ENCODE measurements around the gene ASB6.

ASB6 gene

GRCh38 chr9:129614932-129615331 lies 27.0 kb downstream of the ASB6 start:
- H3K36me3 ChIP-seq (ENCODE audit: low read depth), result no peaks in the 10 kb centered on the region
- no peak for DNase-seq (ENCODE audit: low spot score)
- no peaks in the 10 kb centered on the region for H3K9me3 ChIP-seq (ENCODE audit: severe bottlenecking)
- H3K27ac ChIP-seq (ENCODE audit: poor library complexity, severe bottlenecking), result no peak overlapping the region
- no peak for TF ChIP-seq CTCF (IDR thresholded peaks at IDR 0.05; ENCODE audit: poor library complexity, severe bottlenecking)
- H3K4me3 ChIP-seq (ENCODE audit: severe bottlenecking), result no peak overlapping the region
- H3K27me3 ChIP-seq (ENCODE audit: insufficient read depth, poor library complexity, severe bottlenecking), result no peaks in the 10 kb centered on the region
- ATAC-seq (ENCODE audit: low read depth), result no peak
- H3K4me1 ChIP-seq (ENCODE audit: insufficient read depth, poor library complexity, severe bottlenecking), result no peaks in the 10 kb centered on the region

GRCh38 chr9:129613520-129614175 lies 28.3 kb downstream of the ASB6 start:
- no peak for TF ChIP-seq CTCF (IDR thresholded peaks at IDR 0.05; ENCODE audit: poor library complexity, severe bottlenecking)
- H3K36me3 ChIP-seq (ENCODE audit: low read depth), result no peaks in the 10 kb centered on the region
- no peaks in the 10 kb centered on the region for H3K27me3 ChIP-seq (ENCODE audit: insufficient read depth, poor library complexity, severe bottlenecking)
- H3K9me3 ChIP-seq (ENCODE audit: severe bottlenecking), result no peaks in the 10 kb centered on the region
- H3K4me1 ChIP-seq (ENCODE audit: insufficient read depth, poor library complexity, severe bottlenecking), result no peaks in the 10 kb centered on the region
- no peak overlapping the region for H3K27ac ChIP-seq (ENCODE audit: poor library complexity, severe bottlenecking)
- H3K4me3 ChIP-seq (ENCODE audit: severe bottlenecking), result no peak overlapping the region
- no peak for ATAC-seq (ENCODE audit: low read depth)
- DNase-seq (ENCODE audit: low spot score), result no peak

GRCh38 chr9:129612815-129613519 lies 29.0 kb downstream of the ASB6 start:
- Histone ChIP-seq H3K9me3 (ENCODE audit: severe bottlenecking) (no peaks in the 10 kb centered on the region), H3K27ac (ENCODE audit: poor library complexity, severe bottlenecking) (no peak overlapping the region), H3K27me3 (ENCODE audit: insufficient read depth, poor library complexity, severe bottlenecking) (no peaks in the 10 kb centered on the region), H3K36me3 (ENCODE audit: low read depth) (no peaks in the 10 kb centered on the region), H3K4me1 (ENCODE audit: insufficient read depth, poor library complexity, severe bottlenecking) (no peaks in the 10 kb centered on the region), H3K4me3 (ENCODE audit: severe bottlenecking) (no peak overlapping the region)
- no peak for ATAC-seq (ENCODE audit: low read depth)
- no peak for TF ChIP-seq CTCF (IDR thresholded peaks at IDR 0.05; ENCODE audit: poor library complexity, severe bottlenecking)
- DNase-seq (ENCODE audit: low spot score), result no peak

GRCh38 chr9:129612123-129612522 lies 29.8 kb downstream of the ASB6 start:
- Histone ChIP-seq H3K36me3 (ENCODE audit: low read depth) (no peaks in the 10 kb centered on the region), H3K9me3 (ENCODE audit: severe bottlenecking) (no peaks in the 10 kb centered on the region), H3K4me3 (ENCODE audit: severe bottlenecking) (no peak overlapping the region), H3K27me3 (ENCODE audit: insufficient read depth, poor library complexity, severe bottlenecking) (no peaks in the 10 kb centered on the region), H3K4me1 (ENCODE audit: insufficient read depth, poor library complexity, severe bottlenecking) (peaks cover 6% of the 10 kb centered on the region), H3K27ac (ENCODE audit: poor library complexity, severe bottlenecking) (no peak overlapping the region)
- DNase-seq (ENCODE audit: low spot score), result no peak
- ATAC-seq (ENCODE audit: low read depth), result no peak
- TF ChIP-seq CTCF (IDR thresholded peaks at IDR 0.05; ENCODE audit: poor library complexity, severe bottlenecking), result no peak

GRCh38 chr9:129611307-129611800 lies 30.6 kb downstream of the ASB6 start:
- H3K4me1 ChIP-seq (ENCODE audit: insufficient read depth, poor library complexity, severe bottlenecking), result peaks cover 6% of the 10 kb centered on the region
- no peak overlapping the region for H3K4me3 ChIP-seq (ENCODE audit: severe bottlenecking)
- H3K27ac ChIP-seq (ENCODE audit: poor library complexity, severe bottlenecking), result no peak overlapping the region

More at GRCh38 chr9:129611307-129611800, 30.6 kb downstream of the ASB6 start:
- no peaks in the 10 kb centered on the region for H3K27me3 ChIP-seq (ENCODE audit: insufficient read depth, poor library complexity, severe bottlenecking)
- H3K9me3 ChIP-seq (ENCODE audit: severe bottlenecking), result no peaks in the 10 kb centered on the region
- no peaks in the 10 kb centered on the region for H3K36me3 ChIP-seq (ENCODE audit: low read depth)
- no peak for TF ChIP-seq CTCF (IDR thresholded peaks at IDR 0.05; ENCODE audit: poor library complexity, severe bottlenecking)
- no peak for ATAC-seq (ENCODE audit: low read depth)
- no peak for DNase-seq (ENCODE audit: low spot score)
